Measurements from ENCODE around the gene STKLD1.
A peak's percentile ranks its signal among the peaks of the same experiment; 100 is the strongest.
"Not testable (repeated sequence)": the region's sequence is repeated elsewhere in the genome, so short reads cannot be mapped to it uniquely, and the experiment has no call there.

STKLD1 gene

GRCh38 chr9:133375724-133376654 is at the start of gene STKLD1, which contains the start of gene SURF4:
Gene STKLD1, plus strand, starts transcription at chr9:133376366. Its CDS starts 108 bp downstream, at chr9:133376474.
Gene SURF4, minus strand, starts transcription at chr9:133376060. Its CDS starts 91 bp downstream, at chr9:133375969.
- DNase-seq (ENCODE audit: low read depth, low spot score), result peak; percentile 99

GRCh38 chr9:133327021-133327420 is 49.1 kb upstream of the STKLD1 start:
- not testable (repeated sequence) for DNase-seq (ENCODE audit: low read depth, low spot score)

DNA sequence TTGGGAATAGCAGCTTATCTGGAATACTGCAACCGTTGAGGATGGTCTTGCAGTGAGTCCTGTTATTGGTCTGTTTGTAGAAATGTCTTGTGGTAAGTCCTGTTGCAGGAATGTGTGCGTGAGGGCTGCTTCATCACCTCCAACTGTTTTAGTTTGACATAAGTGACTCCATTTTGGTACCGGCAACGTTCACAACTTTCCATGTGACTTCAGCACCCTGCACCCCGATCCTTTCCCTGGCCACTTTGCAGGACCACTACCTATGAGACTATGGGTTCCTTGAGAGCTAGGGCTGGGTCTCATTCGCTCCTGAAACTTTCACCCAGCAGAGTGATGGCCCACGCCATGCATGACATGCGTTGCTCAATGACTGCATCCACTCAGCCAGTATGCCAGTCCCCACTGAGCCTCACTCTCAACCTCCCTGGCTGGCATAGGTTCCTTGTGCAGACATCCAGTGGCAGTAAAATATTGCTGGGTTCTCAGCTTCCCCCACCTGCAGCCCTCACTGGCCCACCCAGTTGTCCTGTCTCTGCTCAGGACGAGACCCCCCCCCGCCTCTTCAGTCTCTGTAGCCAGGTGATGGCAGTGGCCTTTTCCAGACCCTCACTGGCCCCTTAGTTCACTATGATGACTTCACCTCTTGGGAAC is 48.2 kb upstream of the STKLD1 start:
- DNase-seq (ENCODE audit: low read depth, low spot score), result no peak

- DNase-seq (ENCODE audit: low read depth, low spot score), result peak; percentile 46
Measured at GRCh38 chr9:133329306-133330156, 46.6 kb upstream of the STKLD1 start.

DNA sequence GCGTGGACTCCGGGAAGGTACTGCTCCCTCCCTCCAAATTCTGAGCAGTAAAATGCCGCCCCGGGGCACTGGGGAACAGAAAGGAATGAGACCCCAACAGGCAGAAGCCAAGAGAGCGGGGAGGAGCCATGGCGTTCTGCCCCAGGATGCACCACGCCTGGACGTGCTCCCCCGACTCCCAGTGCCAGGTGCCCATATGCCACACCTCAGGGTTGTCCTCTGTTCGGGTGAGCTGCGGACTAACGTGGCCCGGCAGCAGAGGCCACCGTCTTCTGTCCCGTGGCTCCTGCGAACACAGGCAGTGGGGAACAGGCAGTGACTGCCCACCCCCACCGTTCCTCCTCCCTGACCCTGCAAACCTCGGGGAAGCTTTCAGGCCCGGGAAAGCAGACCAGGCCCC is 44.9 kb upstream of the STKLD1 start:
- no peak for DNase-seq (ENCODE audit: low read depth, low spot score)

- DNase-seq (ENCODE audit: low read depth, low spot score), result no peak
Measured at GRCh38 chr9:133331641-133332380, 44.4 kb upstream of the STKLD1 start.

- DNase-seq (ENCODE audit: low read depth, low spot score), result no peak
Measured at GRCh38 chr9:133332381-133332730, 43.8 kb upstream of the STKLD1 start.

DNA sequence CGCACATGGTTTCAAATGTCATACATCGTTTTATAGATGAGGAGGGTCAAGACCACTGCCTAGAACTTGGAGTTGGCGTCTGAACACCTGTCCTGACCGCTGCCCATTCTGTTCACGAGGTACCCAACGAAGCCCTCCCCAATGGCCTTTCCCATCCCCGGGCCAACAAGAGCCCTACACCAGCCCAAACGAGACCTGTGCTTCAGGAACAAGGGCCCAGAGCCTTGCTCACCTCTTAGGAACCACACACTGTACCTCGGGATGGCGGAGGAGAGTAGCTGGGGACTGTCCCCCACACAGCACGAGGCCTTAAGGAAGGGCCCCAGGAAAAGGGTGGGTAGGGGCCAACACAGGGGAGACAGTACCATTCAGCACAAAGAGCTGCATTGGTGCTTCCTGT is 43.2 kb upstream of the STKLD1 start:
- no peak for DNase-seq (ENCODE audit: low read depth, low spot score)

DNA sequence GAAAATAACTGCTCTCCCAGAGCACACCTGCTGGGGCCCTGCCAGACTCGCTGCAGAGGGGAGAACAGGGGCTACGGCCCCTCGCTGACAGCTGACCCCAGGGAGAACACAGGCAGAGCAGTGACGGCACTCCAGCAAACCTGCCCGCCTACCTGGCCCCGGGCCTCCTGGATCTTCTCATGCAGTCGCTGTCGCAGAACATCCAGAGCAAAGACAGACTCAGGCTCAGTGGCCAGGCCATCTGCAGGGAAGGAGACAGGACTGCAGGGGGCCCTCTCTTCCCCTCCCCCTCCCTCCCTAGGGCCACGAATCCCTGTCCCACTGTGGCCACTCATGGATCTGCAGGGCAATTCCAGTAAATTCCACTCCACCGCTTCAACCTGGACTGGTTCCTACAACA is 42.6 kb upstream of the STKLD1 start:
- no peak for DNase-seq (ENCODE audit: low read depth, low spot score)

GRCh38 chr9:133334161-133334560 is 42.0 kb upstream of the STKLD1 start:
- no peak for DNase-seq (ENCODE audit: low read depth, low spot score)

- DNase-seq (ENCODE audit: low read depth, low spot score), result not testable (repeated sequence)
Measured at GRCh38 chr9:133334888-133335287, 41.3 kb upstream of the STKLD1 start.

GRCh38 chr9:133335924-133336811 is 40.0 kb upstream of the STKLD1 start, which contains the start of gene SURF6:
Gene SURF6, minus strand, starts transcription at chr9:133336188. Its CDS starts 56 bp downstream, at chr9:133336132.
- DNase-seq (ENCODE audit: low read depth, low spot score), result peak; percentile 97

DNA sequence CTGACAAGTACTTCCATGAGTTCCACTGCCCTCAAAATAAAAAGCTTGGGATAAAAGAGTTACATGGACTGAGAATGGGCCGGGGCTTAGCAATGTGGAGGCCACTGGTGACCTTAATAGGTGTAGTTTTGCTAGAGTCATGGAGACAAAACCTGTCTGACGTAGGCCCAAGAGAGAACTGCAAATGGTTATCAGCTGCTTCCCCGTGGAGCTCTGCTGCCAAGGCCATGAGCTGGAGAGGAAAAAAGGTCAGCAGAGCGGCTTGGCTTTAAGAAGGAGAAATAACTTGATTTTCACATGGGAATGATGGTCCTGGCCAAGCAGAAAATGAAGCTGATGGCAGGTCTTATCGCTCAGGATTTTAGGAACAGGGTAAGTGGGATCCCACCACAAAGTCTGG is 36.5 kb upstream of the STKLD1 start:
- DNase-seq (ENCODE audit: low read depth, low spot score), result no peak

DNA sequence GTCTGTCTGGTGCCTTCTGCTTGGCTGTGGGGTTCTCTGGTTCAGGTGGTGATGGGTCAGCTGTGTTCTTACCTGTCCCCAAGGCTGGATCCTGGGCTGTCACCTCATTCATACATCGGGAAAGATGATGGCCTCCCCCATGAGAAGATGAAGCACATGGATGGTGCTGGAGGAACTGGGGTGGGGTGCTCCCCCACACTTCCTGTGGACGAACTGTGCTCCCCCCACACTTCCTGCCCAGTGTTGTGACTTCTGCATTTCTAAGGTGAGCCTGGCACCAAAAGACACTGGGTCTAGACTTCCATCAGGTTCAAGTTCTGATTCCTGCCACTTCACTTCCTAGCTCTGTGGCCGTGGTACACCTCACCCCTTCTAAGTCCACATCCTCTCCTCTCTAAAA is 35.9 kb upstream of the STKLD1 start:
- no peak for DNase-seq (ENCODE audit: low read depth, low spot score)

GRCh38 chr9:133340916-133341315 is 35.2 kb upstream of the STKLD1 start:
- no peak for DNase-seq (ENCODE audit: low read depth, low spot score)

DNA sequence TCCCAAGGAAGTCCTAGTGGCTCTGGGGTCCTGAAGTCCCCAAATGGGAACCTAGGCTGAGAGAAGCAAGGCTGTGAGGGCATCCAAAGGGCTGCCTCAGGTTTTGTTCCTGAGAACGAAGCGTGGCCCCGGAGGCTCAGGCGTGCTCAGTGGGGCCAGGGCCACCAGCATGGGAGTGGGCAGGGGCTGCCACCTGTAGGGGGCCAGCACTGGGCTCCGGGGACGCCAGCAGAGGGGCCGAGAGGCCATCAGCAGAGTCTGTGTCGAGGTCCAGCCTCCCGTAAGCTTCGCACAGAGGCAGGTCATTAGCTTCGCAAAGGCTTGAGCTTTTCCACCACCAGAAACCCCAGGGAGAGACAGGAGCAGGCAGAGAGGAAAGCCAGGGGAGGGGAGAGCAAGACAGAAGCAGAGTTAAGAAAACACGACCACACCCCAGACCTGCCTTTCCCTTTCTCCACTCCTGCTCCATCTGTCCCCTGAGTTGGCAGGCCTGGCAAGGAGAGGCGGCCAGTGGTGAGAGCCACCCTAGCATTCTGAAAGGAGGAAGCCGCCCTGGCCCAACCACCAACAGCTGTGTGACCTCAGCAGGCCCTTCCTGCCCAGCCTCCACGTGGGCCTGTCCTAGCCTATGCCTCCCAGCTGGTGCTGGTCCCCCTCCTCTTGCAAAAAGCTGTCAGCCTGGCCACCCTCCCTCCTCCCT is 34.6 kb upstream of the STKLD1 start:
- no peak for DNase-seq (ENCODE audit: low read depth, low spot score)

DNA sequence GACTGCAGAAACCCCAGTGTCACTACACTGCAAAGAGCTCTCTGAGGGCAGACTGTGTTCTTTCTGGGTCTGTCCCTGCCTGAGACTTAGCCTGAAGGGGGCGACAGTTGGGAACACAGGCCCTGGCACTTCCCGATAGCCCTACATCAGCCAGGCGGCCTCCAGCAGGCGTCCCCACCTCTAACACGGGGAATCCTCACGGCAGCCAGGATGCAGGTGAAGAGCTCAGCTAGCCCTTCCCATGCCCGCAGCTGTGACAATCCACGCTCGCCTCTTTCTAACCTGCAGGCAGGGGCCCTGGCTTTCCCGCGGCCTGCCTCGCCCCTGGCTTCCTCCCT is 34.1 kb upstream of the STKLD1 start:
- DNase-seq (ENCODE audit: low read depth, low spot score), result no peak

GRCh38 chr9:133342570-133342969 is 33.6 kb upstream of the STKLD1 start:
- DNase-seq (ENCODE audit: low read depth, low spot score), result no peak

GRCh38 chr9:133344071-133344470 is 32.1 kb upstream of the STKLD1 start:
- no peak for DNase-seq (ENCODE audit: low read depth, low spot score)

DNA sequence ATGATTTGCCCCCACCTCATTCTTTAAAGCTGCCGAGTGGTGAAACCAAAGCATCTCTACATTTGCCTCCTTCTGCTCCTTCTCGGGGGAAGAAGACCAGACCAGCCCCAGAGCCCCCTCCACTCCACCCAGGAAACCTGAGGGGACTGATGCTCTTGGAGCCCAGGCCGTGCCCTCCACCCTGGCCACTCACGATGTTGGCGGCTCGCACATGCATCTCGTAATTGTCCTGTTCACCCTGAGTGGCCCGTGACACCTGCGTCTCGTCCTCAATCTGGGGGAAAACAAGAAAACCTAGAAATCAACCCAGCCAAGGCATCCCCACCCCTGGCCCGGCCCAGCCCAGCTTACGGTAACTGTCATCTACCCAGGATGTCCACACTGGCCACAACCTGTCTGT is 31.2 kb upstream of the STKLD1 start:
- no peak for DNase-seq (ENCODE audit: low read depth, low spot score)

All from astrocyte of the hippocampus (primary cell).